Measurements from ENCODE around the gene GMIP.

GMIP gene

GRCh38 chr19:19635313-19635702 lies 8.1 kb downstream of the GMIP start:
- no peak for DNase-seq

GRCh38 chr19:19634516-19635312 lies 8.7 kb downstream of the GMIP start:
- no peak for DNase-seq

GRCh38 chr19:19633711-19634515 lies 9.5 kb downstream of the GMIP start:
- no peak for DNase-seq

- DNase-seq = peak in 1 of 4 experiments; percentile 0
Observed at GRCh38 chr19:19632661-19633060, 10.8 kb downstream of the GMIP start.

- peak in 1 of 4 experiments; percentile 1 for DNase-seq
Observed at GRCh38 chr19:19631346-19631745, 12.1 kb downstream of the GMIP start.

- DNase-seq = peak in 1 of 4 experiments; percentile 2
Observed at GRCh38 chr19:19630426-19630825, 13.0 kb downstream of the GMIP start.

GRCh38 chr19:19630062-19630414 lies 13.4 kb downstream of the GMIP start:
- DNase-seq = peak in 1 of 4 experiments; percentile 1

GRCh38 chr19:19628501-19629134 lies 14.8 kb downstream of the GMIP start:
- peak; percentile 68 to 87 (median 80) for DNase-seq

GRCh38 chr19:19627621-19628500 lies 15.6 kb downstream of the GMIP start, which contains the start of gene LPAR2:
LPAR2 (minus strand) TSS chr19:19628220; CDS start chr19:19627275, 945 bp downstream.
- DNase-seq = peak; percentile 31 to 73 (median 58)

GRCh38 chr19:19626516-19627472 lies 16.7 kb downstream of the GMIP start:
- DNase-seq = no peak

- DNase-seq = no peak
Observed at GRCh38 chr19:19624032-19624570, 19.4 kb downstream of the GMIP start.

- DNase-seq = no peak
Observed at GRCh38 chr19:19623383-19623782, 20.1 kb downstream of the GMIP start.

GRCh38 chr19:19619849-19620210 lies 23.6 kb downstream of the GMIP start:
- no peak for DNase-seq

- DNase-seq = peak in 3 of 4 experiments; percentile 25 to 42 (median 28)
Observed at GRCh38 chr19:19619181-19619848, 24.1 kb downstream of the GMIP start.

- peak; percentile 98 to 99 (median 98) for DNase-seq
Observed at GRCh38 chr19:19618219-19619051, 25.0 kb downstream of the GMIP start, which contains the start of gene PBX4. PBX4 (minus strand) TSS chr19:19618687; CDS start chr19:19618629, 58 bp downstream.

- no peak for DNase-seq
Observed at GRCh38 chr19:19615086-19615485, 28.4 kb downstream of the GMIP start.

GRCh38 chr19:19613506-19613905 lies 30.0 kb downstream of the GMIP start:
- no peak for DNase-seq

GRCh38 chr19:19610376-19611202 lies 32.9 kb downstream of the GMIP start:
- DNase-seq = no peak

Data from suppressor macrophage (primary cell).